HCT116 (cell line): ENCODE measurements around the gene SLC7A10. TPM values are rescaled to one million over a fixed set of nuclear protein-coding genes. Genes with fewer than 3 reads are reported as not detected.

Source experiments
- ATAC-seq: fragments of 200-7000 bp; cut with Tn5 transposase; 2 replicates; pipeline ENCODE4 v1.9.1; 2020; ENCODE audit warnings: mild to moderate bottlenecking, moderate library complexity
- BruUV-seq: library from RNA; stranded (reverse); fragments of 400-500 nt; replicated peaks from 2 replicates; lab custom pipeline; 2021; lab: Mats Ljungman, UMichigan
- CTCF ChIA-PET: fragments of 300-600 bp; sonication (Branson Sonifier 250); formaldehyde crosslinking; loops from one replicate; lab custom pipeline; 2021; ENCODE audit warnings: antibody characterized with exemption; lab: Charles Lee
- POLR2A ChIA-PET: fragments of 300-600, 350-600 bp; sonication (Branson Sonifier 250); formaldehyde crosslinking; loops from one replicate; lab custom pipeline; 2021; ENCODE audit warnings: antibody characterized with exemption; lab: Charles Lee
- RAD21 ChIA-PET, 2 experiments: fragments of 300-600 bp; sonication (Branson Sonifier 250); formaldehyde crosslinking; loops; one replicate each; lab custom pipeline; 2023; ENCODE audit warnings: low total read pairs in 2 of 2; ENCODE audit not compliant: uncharacterized antibody in 2 of 2, unreplicated experiment in 2 of 2, low non-redundant PET in 1 of 2; lab: Charles Lee
- DNase-seq: peaks from one replicate; pipeline ENCODE4 v3.0.0-alpha.2; 2010; ENCODE audit warnings: low read depth, low spot score
- H2AFZ ChIP-seq: fragments of 200-600 bp; shearing (Covaris generic), sonication (generic); 2 replicates; pipeline ENCODE4 v1.6.1; 2017; ENCODE audit warnings: low read depth, mixed run types, mixed read lengths, antibody characterized with exemption, low read length; ENCODE audit not compliant: poor library complexity, severe bottlenecking
- H3K27ac ChIP-seq: 2 replicates; pipeline ENCODE4 v1.5.1; 2012; ENCODE audit warnings: low read depth, low read length
- H3K27me3 ChIP-seq: fragments of 200-600 bp; sonication (generic); 2 replicates; pipeline ENCODE4 v1.6.1; 2016; ENCODE audit warnings: mixed run types, low read length, mixed read lengths; ENCODE audit not compliant: insufficient read depth
- H3K36me3 ChIP-seq, 2 experiments: fragments of 200-500 bp in 1 of 2; fragments of 200-600 bp in 1 of 2; sonication (Bioruptor generic) in 1 of 2; sonication (generic) in 1 of 2; 2 replicates each; pipeline versions ENCODE4 v1.5.1 to v1.6.1; 2014 to 2016; ENCODE audit warnings: low read length in 2 of 2, inconsistent platforms in 1 of 2, mixed read lengths in 1 of 2, mixed run types in 1 of 2; ENCODE audit not compliant: insufficient read depth in 2 of 2, control insufficient read depth in 1 of 2
- H3K4me1 ChIP-seq, 2 experiments: fragments of 200-600 bp in 1 of 2; sonication (generic) in 1 of 2; 2 replicates each; pipeline versions ENCODE4 v1.5.1 to v1.6.1; 2012 to 2017; ENCODE audit warnings: low read length in 2 of 2, inconsistent platforms in 1 of 2, mild to moderate bottlenecking in 1 of 2, mixed read lengths in 1 of 2, mixed run types in 1 of 2, moderate library complexity in 1 of 2; ENCODE audit not compliant: insufficient read depth in 2 of 2, control insufficient read depth in 1 of 2
- H3K4me2 ChIP-seq: fragments of 200-600 bp; sonication (generic); 2 replicates; pipeline ENCODE4 v1.6.1; 2017; ENCODE audit warnings: mixed run types, low read length, mixed read lengths
- H3K4me3 ChIP-seq, 2 experiments: fragments of 200-600 bp in 1 of 2; sonication (generic) in 1 of 2; replicated peaks in 1 of 2; 2 replicates each; pipeline ENCODE4 v1.5.1; 2011 to 2016; ENCODE audit warnings: low read length in 2 of 2, control low read depth in 1 of 2, low read depth in 1 of 2, mild to moderate bottlenecking in 1 of 2, mixed read lengths in 1 of 2, mixed run types in 1 of 2
- H3K79me2 ChIP-seq: fragments of 200-600 bp; sonication (generic); 2 replicates; pipeline ENCODE4 v1.6.1; 2017; ENCODE audit warnings: mild to moderate bottlenecking, mixed run types, low read length, moderate library complexity, mixed read lengths; ENCODE audit not compliant: insufficient read depth
- H3K9ac ChIP-seq: fragments of 200-600 bp; sonication (generic); 2 replicates; pipeline ENCODE4 v1.6.1; 2016; ENCODE audit warnings: low read length, mixed read lengths
- H3K9me2 ChIP-seq: fragments of 200-600 bp; sonication (generic), shearing (Covaris generic); 2 replicates; pipeline ENCODE4 v1.6.1; 2017; ENCODE audit warnings: mixed run types, mild to moderate bottlenecking, moderate library complexity; ENCODE audit not compliant: insufficient read depth
- H3K9me3 ChIP-seq, 2 experiments: fragments of 200-500 bp in 1 of 2; fragments of 200-600 bp in 1 of 2; sonication (Bioruptor generic) in 1 of 2; sonication (generic) in 1 of 2; 2 replicates each; pipeline ENCODE4 v1.6.1; 2014 to 2017; ENCODE audit warnings: low read length in 2 of 2, mixed read lengths in 2 of 2, inconsistent platforms in 1 of 2, low read depth in 1 of 2, mild to moderate bottlenecking in 1 of 2, mixed run types in 1 of 2, moderate library complexity in 1 of 2; ENCODE audit not compliant: control insufficient read depth in 1 of 2, insufficient read depth in 1 of 2
- H4K20me1 ChIP-seq: fragments of 200-600 bp; sonication (generic), shearing (Covaris generic); 2 replicates; pipeline ENCODE4 v1.6.1; 2017; ENCODE audit warnings: mixed run types, mild to moderate bottlenecking, moderate library complexity; ENCODE audit not compliant: insufficient read depth
- CBX3 ChIP-seq: IDR thresholded peaks from 2 replicates; pipeline ENCODE4 v1.6.1; 2012; ENCODE audit warnings: low read depth
- CEBPB ChIP-seq: IDR thresholded peaks from 2 replicates; pipeline ENCODE4 v1.6.1; 2012; ENCODE audit warnings: low read depth
- EGR1 ChIP-seq: IDR thresholded peaks from 2 replicates; pipeline ENCODE4 v1.6.1; 2012; ENCODE audit warnings: low read depth
- ELF1 ChIP-seq: IDR thresholded peaks from 2 replicates; pipeline ENCODE4 v1.6.1; 2012; ENCODE audit warnings: low read depth, borderline replicate concordance
- EZH2phosphoT487 ChIP-seq: fragments of 200-600 bp; IDR thresholded peaks from 2 replicates; pipeline ENCODE4 v1.6.1; 2018; ENCODE audit warnings: antibody characterized with exemption, borderline replicate concordance
- FOSL1 ChIP-seq: IDR thresholded peaks from 2 replicates; pipeline ENCODE4 v1.6.1; 2012; ENCODE audit warnings: low read depth
- JUND ChIP-seq: IDR thresholded peaks from 2 replicates; pipeline ENCODE4 v1.6.1; 2012
- SIN3A ChIP-seq: IDR thresholded peaks from 2 replicates; pipeline ENCODE4 v1.6.1; 2012; ENCODE audit warnings: low read depth
- SP1 ChIP-seq: IDR thresholded peaks from 2 replicates; pipeline ENCODE4 v1.6.1; 2012; ENCODE audit warnings: low read depth
- SRF ChIP-seq: IDR thresholded peaks from 2 replicates; pipeline ENCODE4 v1.6.1; 2012; ENCODE audit warnings: low read depth
- TCF7L2 ChIP-seq: IDR thresholded peaks from 2 replicates; pipeline ENCODE4 v1.7.0; 2011; ENCODE audit warnings: borderline replicate concordance, inconsistent platforms; ENCODE audit not compliant: insufficient read depth, insufficient read length; ENCODE audit errors: extremely low read depth
- YY1 ChIP-seq: IDR thresholded peaks from 2 replicates; pipeline ENCODE4 v1.6.1; 2011; ENCODE audit warnings: low read length, low read depth, moderate library complexity, mild to moderate bottlenecking; ENCODE audit not compliant: insufficient replicate concordance; ENCODE audit errors: extremely low read depth
- ZFX ChIP-seq: fragments of 450-650 bp; IDR thresholded peaks from 2 replicates; pipeline ENCODE4 v1.6.1; 2017
- intact Hi-C: fragments of 100-400 bp; cut with micrococcal nuclease; formaldehyde crosslinking; loops from 2 replicates; pipeline ENCODE4 v1.10.0; 2022
- total RNA-seq: library from RNA; stranded (reverse); gene quantifications from one replicate; pipeline ENCODE4 v1.2.1, GENCODE V29; 2021; ENCODE audit not compliant: unreplicated experiment
- TF ChIP-seq, protein P1 (sequence below): IDR thresholded peaks from 2 replicates; pipeline ENCODE4 v1.6.1; 2012
- TF ChIP-seq, protein P2 (sequence below): IDR thresholded peaks from 2 replicates; pipeline ENCODE4 v1.6.1; 2011; ENCODE audit warnings: mild to moderate bottlenecking, low read length, moderate library complexity; ENCODE audit not compliant: insufficient replicate concordance; ENCODE audit errors: extremely low read depth
- TF ChIP-seq, protein P3 (sequence below): IDR thresholded peaks from 2 replicates; pipeline ENCODE4 v1.6.1; 2012; ENCODE audit warnings: low read depth

Gene SLC7A10
- total RNA-seq, 1 experiment from 2014 or later = 0.25 TPM

DNA sequence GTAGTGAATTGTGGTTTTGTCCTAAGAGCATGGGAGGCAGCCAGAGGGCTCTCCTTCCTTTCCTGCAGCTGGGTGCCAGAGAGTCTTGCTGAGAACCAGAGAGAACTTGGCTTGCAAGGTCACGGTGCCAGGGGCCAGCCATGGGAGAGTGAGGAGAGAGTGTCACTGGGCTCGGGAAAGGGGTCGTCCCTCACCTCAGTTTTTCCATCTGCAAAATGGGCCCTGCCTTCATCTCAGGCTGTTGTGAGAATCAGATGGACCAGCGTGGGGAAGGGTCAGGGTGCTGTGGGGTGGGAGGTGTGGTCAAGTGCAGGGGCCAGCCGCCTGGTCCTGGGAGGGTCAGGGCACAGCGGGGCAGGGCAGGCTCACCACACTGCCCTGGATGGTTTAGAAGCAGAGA is 24.2 kb downstream of the SLC7A10 start (continued):
- TF ChIP-seq FOSL1 (no peak), EGR1 (no peak)
- TF ChIP-seq, protein P1, sequence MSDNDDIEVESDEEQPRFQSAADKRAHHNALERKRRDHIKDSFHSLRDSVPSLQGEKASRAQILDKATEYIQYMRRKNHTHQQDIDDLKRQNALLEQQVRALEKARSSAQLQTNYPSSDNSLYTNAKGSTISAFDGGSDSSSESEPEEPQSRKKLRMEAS = no peak

DNA sequence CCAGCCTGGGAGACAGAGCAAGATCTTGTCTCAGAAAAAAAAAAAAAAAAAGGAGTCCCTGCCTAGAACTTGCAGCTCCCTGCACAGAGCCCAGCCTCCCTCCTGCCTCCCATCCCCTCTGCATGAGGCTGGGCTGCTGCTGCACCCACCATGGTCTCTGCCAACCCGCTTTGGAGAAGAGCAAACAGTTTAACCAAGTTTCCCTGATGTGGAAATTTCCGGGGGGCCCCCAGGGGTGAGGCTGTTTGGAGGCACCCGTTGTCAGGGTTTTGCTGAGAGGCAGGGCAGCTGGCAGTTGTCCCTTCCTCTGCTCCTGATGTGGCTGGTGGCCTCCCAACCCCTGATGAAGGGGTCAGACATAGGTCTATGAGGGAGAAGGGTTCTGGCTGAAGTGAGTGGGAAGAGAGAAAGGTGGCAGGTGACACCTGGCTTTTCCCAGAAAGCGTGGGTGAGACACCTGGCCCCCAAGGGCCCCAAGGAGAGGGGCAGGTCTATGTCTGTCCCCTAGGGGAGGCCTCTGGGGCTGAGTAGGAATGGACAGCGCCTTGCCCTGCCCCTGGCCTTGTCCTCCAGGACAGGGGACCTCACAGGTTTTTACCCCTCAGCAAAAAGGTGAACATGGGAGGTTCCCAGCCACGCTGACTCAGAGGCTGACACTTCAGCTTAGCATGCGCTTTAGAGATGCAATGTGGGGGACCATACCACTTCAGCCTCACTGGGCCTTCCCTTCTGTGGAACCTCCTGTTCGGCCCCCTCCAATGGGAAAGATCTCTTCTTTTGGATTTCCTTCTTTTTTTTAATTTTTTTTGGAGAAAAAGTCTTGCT is 26.0 kb downstream of the SLC7A10 start:
- ChIA-PET POLR2A (no interaction called here), RAD21 (no interaction called here), CTCF (no interaction called here)
- ATAC-seq = no peak
- intact Hi-C loops = no loop called here
- no peak overlapping the region for H3K9ac ChIP-seq
- H3K4me1 ChIP-seq = peaks cover 5 to 12% of the 10 kb centered on the region in 2 experiments
- no peaks in the 10 kb centered on the region for H3K9me3 ChIP-seq
- TF ChIP-seq YY1 (no peak), TCF7L2 (no peak), JUND (no peak), ELF1 (no peak), SRF (no peak), ZFX (no peak), SIN3A (no peak), CEBPB (no peak), CBX3 (no peak), SP1 (no peak), EZH2phosphoT487 (no peak)
- TF ChIP-seq, protein P2, sequence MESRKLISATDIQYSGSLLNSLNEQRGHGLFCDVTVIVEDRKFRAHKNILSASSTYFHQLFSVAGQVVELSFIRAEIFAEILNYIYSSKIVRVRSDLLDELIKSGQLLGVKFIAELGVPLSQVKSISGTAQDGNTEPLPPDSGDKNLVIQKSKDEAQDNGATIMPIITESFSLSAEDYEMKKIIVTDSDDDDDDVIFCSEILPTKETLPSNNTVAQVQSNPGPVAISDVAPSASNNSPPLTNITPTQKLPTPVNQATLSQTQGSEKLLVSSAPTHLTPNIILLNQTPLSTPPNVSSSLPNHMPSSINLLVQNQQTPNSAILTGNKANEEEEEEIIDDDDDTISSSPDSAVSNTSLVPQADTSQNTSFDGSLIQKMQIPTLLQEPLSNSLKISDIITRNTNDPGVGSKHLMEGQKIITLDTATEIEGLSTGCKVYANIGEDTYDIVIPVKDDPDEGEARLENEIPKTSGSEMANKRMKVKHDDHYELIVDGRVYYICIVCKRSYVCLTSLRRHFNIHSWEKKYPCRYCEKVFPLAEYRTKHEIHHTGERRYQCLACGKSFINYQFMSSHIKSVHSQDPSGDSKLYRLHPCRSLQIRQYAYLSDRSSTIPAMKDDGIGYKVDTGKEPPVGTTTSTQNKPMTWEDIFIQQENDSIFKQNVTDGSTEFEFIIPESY = no peak
- TF ChIP-seq, protein P3, sequence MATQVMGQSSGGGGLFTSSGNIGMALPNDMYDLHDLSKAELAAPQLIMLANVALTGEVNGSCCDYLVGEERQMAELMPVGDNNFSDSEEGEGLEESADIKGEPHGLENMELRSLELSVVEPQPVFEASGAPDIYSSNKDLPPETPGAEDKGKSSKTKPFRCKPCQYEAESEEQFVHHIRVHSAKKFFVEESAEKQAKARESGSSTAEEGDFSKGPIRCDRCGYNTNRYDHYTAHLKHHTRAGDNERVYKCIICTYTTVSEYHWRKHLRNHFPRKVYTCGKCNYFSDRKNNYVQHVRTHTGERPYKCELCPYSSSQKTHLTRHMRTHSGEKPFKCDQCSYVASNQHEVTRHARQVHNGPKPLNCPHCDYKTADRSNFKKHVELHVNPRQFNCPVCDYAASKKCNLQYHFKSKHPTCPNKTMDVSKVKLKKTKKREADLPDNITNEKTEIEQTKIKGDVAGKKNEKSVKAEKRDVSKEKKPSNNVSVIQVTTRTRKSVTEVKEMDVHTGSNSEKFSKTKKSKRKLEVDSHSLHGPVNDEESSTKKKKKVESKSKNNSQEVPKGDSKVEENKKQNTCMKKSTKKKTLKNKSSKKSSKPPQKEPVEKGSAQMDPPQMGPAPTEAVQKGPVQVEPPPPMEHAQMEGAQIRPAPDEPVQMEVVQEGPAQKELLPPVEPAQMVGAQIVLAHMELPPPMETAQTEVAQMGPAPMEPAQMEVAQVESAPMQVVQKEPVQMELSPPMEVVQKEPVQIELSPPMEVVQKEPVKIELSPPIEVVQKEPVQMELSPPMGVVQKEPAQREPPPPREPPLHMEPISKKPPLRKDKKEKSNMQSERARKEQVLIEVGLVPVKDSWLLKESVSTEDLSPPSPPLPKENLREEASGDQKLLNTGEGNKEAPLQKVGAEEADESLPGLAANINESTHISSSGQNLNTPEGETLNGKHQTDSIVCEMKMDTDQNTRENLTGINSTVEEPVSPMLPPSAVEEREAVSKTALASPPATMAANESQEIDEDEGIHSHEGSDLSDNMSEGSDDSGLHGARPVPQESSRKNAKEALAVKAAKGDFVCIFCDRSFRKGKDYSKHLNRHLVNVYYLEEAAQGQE = no peak
- no peak overlapping the region for H3K4me2 ChIP-seq
- no peak overlapping the region for H3K27ac ChIP-seq
- H3K79me2 ChIP-seq = peaks cover 14% of the 10 kb centered on the region
- BruUV-seq = no TSS peak
- H3K27me3 ChIP-seq = no peaks in the 10 kb centered on the region
- H3K36me3 ChIP-seq = peaks cover 0 to 13% of the 10 kb centered on the region in 2 experiments; a peak in 2 of 4 replicates
- DNase-seq = no peak
- no peak overlapping the region for H3K4me3 ChIP-seq
- H4K20me1 ChIP-seq = no peaks in the 10 kb centered on the region
- H2AFZ ChIP-seq = no peak overlapping the region
- no peaks in the 10 kb centered on the region for H3K9me2 ChIP-seq
